Spleen (tissue), 7 donors: ENCODE data around the gene MRPS24.

Experiments used
- CTCF ChIP-seq, 11 experiments: fragments of 200-600 bp in 7 of 11; fragments of 450-650 bp in 4 of 11; sonication (generic) in 4 of 11; IDR thresholded peaks in 8 of 11; conservative IDR thresholded peaks in 3 of 11; 1 replicate in 7 of 11; 2 replicates in 4 of 11; pipeline versions ENCODE4 v1.4.0 to v1.8.0; 2016 to 2021; ENCODE audit warnings: antibody characterized with exemption in 11 of 11, inconsistent platforms in 4 of 11, mild to moderate bottlenecking in 1 of 11
- POLR2A ChIP-seq, 3 donors: fragments of 450-650 bp; IDR thresholded peaks; one replicate each; pipeline ENCODE4 v1.5.1; 2017; ENCODE audit warnings: antibody characterized with exemption in 3 of 3, mild to moderate bottlenecking in 1 of 3
- POLR2AphosphoS5 ChIP-seq, 3 donors: sonication (generic); formaldehyde crosslinking; IDR thresholded peaks; one replicate each; pipeline ENCODE4 v1.5.1; 2017; ENCODE audit warnings: antibody characterized with exemption in 3 of 3
- donor health status: DM: no; HTN: no; CAD: no; lungs with moderate emphysema.
- donor health status: DM: no; HTN: no; CAD: no.
- donor health status: DM: no; HTN: no; CAD: no.

DNA sequence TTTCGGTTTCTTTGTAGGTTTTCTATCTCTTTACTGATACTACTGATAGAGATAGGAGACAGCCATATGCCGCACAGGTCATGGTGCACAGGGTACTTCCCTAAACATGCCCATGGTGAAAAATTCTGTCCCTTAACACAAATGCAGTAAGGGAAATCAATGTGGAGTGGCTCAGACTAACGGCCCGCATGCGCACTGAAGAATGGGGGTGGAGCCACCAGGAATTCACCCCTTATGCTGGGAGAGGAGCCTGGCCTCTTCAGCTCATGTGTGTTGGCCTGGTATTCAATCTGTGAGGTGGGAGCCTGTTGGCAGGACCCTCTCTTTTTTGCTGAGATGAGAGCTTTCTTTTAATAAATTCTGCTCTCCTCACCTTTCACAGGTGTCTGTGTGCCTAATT is 45.5 kb upstream of the MRPS24 start:
- TF ChIP-seq CTCF (IDR thresholded peaks at IDR 0.05 in 8 of 11, conservative IDR thresholded peaks at IDR 0.05 in 3 of 11) (no peak), POLR2A (IDR thresholded peaks at IDR 0.05) (no peak), POLR2AphosphoS5 (IDR thresholded peaks at IDR 0.05) (no peak)
